Measurements from ENCODE around the gene FAM98C. TPM values are rescaled to one million over a fixed set of nuclear protein-coding genes. Genes with fewer than 3 reads are reported as not detected.
A peak's percentile ranks its signal among the peaks of the same experiment; 100 is the strongest.

FAM98C gene
- total RNA-seq: 10 to 100 TPM; 10.5 to 20.4 TPM
- polyA plus RNA-seq (ENCODE audit: insufficient read length in 2 of 2): 10 to 100 TPM; 38.0 to 52.3 TPM
- long read RNA-seq, donor 1, transcript FAM98C-201 (8 exons, 1,271 nt): major isoform, 5 of 11 reads
- long read RNA-seq, donor 1, partial matches to known transcripts: 5 of 11 reads
- long read RNA-seq, donor 1, other reads (novel, unspliced or antisense): 0 of 11 reads
- long read RNA-seq, donor 2, partial matches to known transcripts: 0 of 3 reads
- long read RNA-seq, donor 2, other reads (novel, unspliced or antisense): 0 of 3 reads
- long read RNA-seq, donor 3, partial matches to known transcripts: 0 of 8 reads
- long read RNA-seq, donor 3, other reads (novel, unspliced or antisense): 0 of 8 reads
- long read RNA-seq, donor 4, transcript FAM98C-201 (8 exons, 1,271 nt): major isoform, 13 of 17 reads
- long read RNA-seq, donor 4, partial matches to known transcripts: 0 of 17 reads
- long read RNA-seq, donor 4, other reads (novel, unspliced or antisense): 0 of 17 reads

- H3K27me3 ChIP-seq (ENCODE audit: control insufficient read depth, insufficient read depth, low read length): no peaks in the 10 kb centered on the region
- H3K27ac ChIP-seq (ENCODE audit: low read depth, low read length): no peak within 1 kb of the TSS
- H3K9me3 ChIP-seq (ENCODE audit: control insufficient read depth, insufficient read depth, low read length): no peaks in the 10 kb centered on the region
- DNase-seq (ENCODE audit: low read depth in 4 of 6, low spot score in 6 of 6): peak; percentile 92 to 99 (median 96)
- WGBS (ENCODE audit: insufficient coverage): under 1% methylated on average over 82 of the region's 82 CpGs
- peaks cover 17% of the 10 kb centered on the region for H3K4me1 ChIP-seq (ENCODE audit: control insufficient read depth, insufficient read depth, low read length)
- peak within 1 kb of the TSS; percentile 69 for H3K4me3 ChIP-seq (ENCODE audit: low read depth, low read length)
- peaks cover 25% of the 10 kb centered on the region for H3K36me3 ChIP-seq (ENCODE audit: control insufficient read depth, insufficient read depth, low read length)
These were observed at the start of gene FAM98C for GRCh38 chr19:38402967-38403674. FAM98C (plus strand) TSS chr19:38403093; CDS start chr19:38403154, 61 bp downstream.

GRCh38 chr19:38355728-38356725 lies 46.9 kb upstream of the FAM98C start:
- 75% methylated on average over 9 of the region's 16 CpGs for WGBS (ENCODE audit: insufficient coverage)
- no peak overlapping the region for H3K27ac ChIP-seq (ENCODE audit: low read depth, low read length)
- peaks cover 16% of the 10 kb centered on the region for H3K27me3 ChIP-seq (ENCODE audit: control insufficient read depth, insufficient read depth, low read length)
- H3K4me3 ChIP-seq (ENCODE audit: low read depth, low read length): no peak overlapping the region
- no peak for DNase-seq (ENCODE audit: low read depth in 4 of 6, low spot score in 6 of 6)
- H3K4me1 ChIP-seq (ENCODE audit: control insufficient read depth, insufficient read depth, low read length): peaks cover under 1% of the 10 kb centered on the region
- H3K36me3 ChIP-seq (ENCODE audit: control insufficient read depth, insufficient read depth, low read length): no peaks in the 10 kb centered on the region
- no peaks in the 10 kb centered on the region for H3K9me3 ChIP-seq (ENCODE audit: control insufficient read depth, insufficient read depth, low read length)

GRCh38 chr19:38358071-38358470 lies 44.8 kb upstream of the FAM98C start:
- H3K27ac ChIP-seq (ENCODE audit: low read depth, low read length): no peak overlapping the region
- no peak for DNase-seq (ENCODE audit: low read depth in 4 of 6, low spot score in 6 of 6)
- H3K36me3 ChIP-seq (ENCODE audit: control insufficient read depth, insufficient read depth, low read length): no peaks in the 10 kb centered on the region
- peaks cover 18% of the 10 kb centered on the region for H3K4me1 ChIP-seq (ENCODE audit: control insufficient read depth, insufficient read depth, low read length)
- WGBS (ENCODE audit: insufficient coverage): 69% methylated on average over 5 of the region's 5 CpGs
- no peak overlapping the region for H3K4me3 ChIP-seq (ENCODE audit: low read depth, low read length)
- peaks cover 29% of the 10 kb centered on the region for H3K27me3 ChIP-seq (ENCODE audit: control insufficient read depth, insufficient read depth, low read length)
- no peaks in the 10 kb centered on the region for H3K9me3 ChIP-seq (ENCODE audit: control insufficient read depth, insufficient read depth, low read length)

- peaks cover 18% of the 10 kb centered on the region for H3K4me1 ChIP-seq (ENCODE audit: control insufficient read depth, insufficient read depth, low read length)
- WGBS (ENCODE audit: insufficient coverage): 59% methylated on average over 12 of the region's 18 CpGs
- H3K36me3 ChIP-seq (ENCODE audit: control insufficient read depth, insufficient read depth, low read length): no peaks in the 10 kb centered on the region
- H3K4me3 ChIP-seq (ENCODE audit: low read depth, low read length): no peak overlapping the region
- H3K27me3 ChIP-seq (ENCODE audit: control insufficient read depth, insufficient read depth, low read length): peaks cover 29% of the 10 kb centered on the region
- H3K9me3 ChIP-seq (ENCODE audit: control insufficient read depth, insufficient read depth, low read length): no peaks in the 10 kb centered on the region
- H3K27ac ChIP-seq (ENCODE audit: low read depth, low read length): no peak overlapping the region
- no peak for DNase-seq (ENCODE audit: low read depth in 4 of 6, low spot score in 6 of 6)
These were observed 43.5 kb upstream of the FAM98C start for GRCh38 chr19:38359242-38360021.

- Histone ChIP-seq H3K4me3 (ENCODE audit: low read depth, low read length) (no peak overlapping the region), H3K4me1 (ENCODE audit: control insufficient read depth, insufficient read depth, low read length) (peaks cover 18% of the 10 kb centered on the region), H3K27me3 (ENCODE audit: control insufficient read depth, insufficient read depth, low read length) (peaks cover 29% of the 10 kb centered on the region), H3K36me3 (ENCODE audit: control insufficient read depth, insufficient read depth, low read length) (no peaks in the 10 kb centered on the region), H3K9me3 (ENCODE audit: control insufficient read depth, insufficient read depth, low read length) (no peaks in the 10 kb centered on the region), H3K27ac (ENCODE audit: low read depth, low read length) (no peak overlapping the region)
- WGBS (ENCODE audit: insufficient coverage): 86% methylated on average over 8 of the region's 9 CpGs
- no peak for DNase-seq (ENCODE audit: low read depth in 4 of 6, low spot score in 6 of 6)
These were observed 42.5 kb upstream of the FAM98C start for GRCh38 chr19:38360351-38360750.

- peaks cover 18% of the 10 kb centered on the region for H3K4me1 ChIP-seq (ENCODE audit: control insufficient read depth, insufficient read depth, low read length)
- H3K9me3 ChIP-seq (ENCODE audit: control insufficient read depth, insufficient read depth, low read length): no peaks in the 10 kb centered on the region
- DNase-seq (ENCODE audit: low read depth in 4 of 6, low spot score in 6 of 6): no peak
- no peaks in the 10 kb centered on the region for H3K36me3 ChIP-seq (ENCODE audit: control insufficient read depth, insufficient read depth, low read length)
- H3K27me3 ChIP-seq (ENCODE audit: control insufficient read depth, insufficient read depth, low read length): peaks cover 29% of the 10 kb centered on the region
- 26% methylated on average over 21 of the region's 23 CpGs for WGBS (ENCODE audit: insufficient coverage)
- peak overlapping the region; percentile 55 for H3K4me3 ChIP-seq (ENCODE audit: low read depth, low read length)
- H3K27ac ChIP-seq (ENCODE audit: low read depth, low read length): no peak overlapping the region
These were observed 41.9 kb upstream of the FAM98C start for GRCh38 chr19:38360839-38361631.

- Histone ChIP-seq H3K4me1 (ENCODE audit: control insufficient read depth, insufficient read depth, low read length) (peaks cover 18% of the 10 kb centered on the region), H3K9me3 (ENCODE audit: control insufficient read depth, insufficient read depth, low read length) (no peaks in the 10 kb centered on the region), H3K27me3 (ENCODE audit: control insufficient read depth, insufficient read depth, low read length) (peaks cover 26% of the 10 kb centered on the region), H3K27ac (ENCODE audit: low read depth, low read length) (no peak overlapping the region), H3K36me3 (ENCODE audit: control insufficient read depth, insufficient read depth, low read length) (no peaks in the 10 kb centered on the region), H3K4me3 (ENCODE audit: low read depth, low read length) (peak overlapping the region; percentile 55)
- WGBS (ENCODE audit: insufficient coverage): 0% methylated on average over 36 of the region's 37 CpGs
- peak in 4 of 6 donors; percentile 40 to 94 (median 72) for DNase-seq (ENCODE audit: low read depth in 4 of 6, low spot score in 6 of 6)
These were observed 41.2 kb upstream of the FAM98C start for GRCh38 chr19:38361633-38362075.

Data from spinal cord (tissue), 10 donors.